Adipocyte (in vitro differentiated cells): ENCODE results near the gene DYNLL2.
"Not testable (repeated sequence)": the region's sequence is repeated elsewhere in the genome, so short reads cannot be mapped to it uniquely, and the experiment has no call there.

Source experiments
- DNase-seq: peaks from one replicate; pipeline ENCODE4 v3.0.0-alpha.2; 2015; ENCODE audit warnings: low read depth
- H3K27me3 ChIP-seq: replicated peaks from 2 replicates; pipeline ENCODE4 v1.7.0; 2013; ENCODE audit warnings: mild to moderate bottlenecking, low read length, moderate library complexity; ENCODE audit not compliant: control insufficient read depth, insufficient read depth
- H3K36me3 ChIP-seq: 2 replicates; pipeline ENCODE4 v1.7.0; 2013; ENCODE audit warnings: low read length, mild to moderate bottlenecking, moderate library complexity; ENCODE audit not compliant: control insufficient read depth, insufficient read depth, severe bottlenecking
- H3K4me1 ChIP-seq: 2 replicates; pipeline ENCODE4 v1.7.0; 2013; ENCODE audit warnings: mild to moderate bottlenecking, low read length, moderate library complexity; ENCODE audit not compliant: control insufficient read depth, insufficient read depth
- H3K4me3 ChIP-seq: 2 replicates; pipeline ENCODE4 v1.7.0; 2013; ENCODE audit warnings: mild to moderate bottlenecking, low read length, moderate library complexity
- H3K9ac ChIP-seq: 2 replicates; pipeline ENCODE4 v1.7.0; 2013; ENCODE audit warnings: mild to moderate bottlenecking, low read length, moderate library complexity
- H3K9me3 ChIP-seq: 2 replicates; pipeline ENCODE4 v1.7.0; 2013; ENCODE audit warnings: mild to moderate bottlenecking, low read length, moderate library complexity; ENCODE audit not compliant: control insufficient read depth

DYNLL2 gene

GRCh38 chr17:58091024-58091567, 7.9 kb downstream of the DYNLL2 start:
- Histone ChIP-seq H3K4me1 (peaks cover 8% of the 10 kb centered on the region), H3K9ac (no peak overlapping the region), H3K9me3 (no peaks in the 10 kb centered on the region), H3K27me3 (no peaks in the 10 kb centered on the region), H3K36me3 (peaks cover 82% of the 10 kb centered on the region), H3K4me3 (no peak overlapping the region)
- DNase-seq, result no peak

GRCh38 chr17:58092101-58092796, 9.0 kb downstream of the DYNLL2 start:
- H3K36me3 ChIP-seq, result peaks cover 70% of the 10 kb centered on the region
- DNase-seq, result no peak

GRCh38 chr17:58092797-58093385, 9.7 kb downstream of the DYNLL2 start:
- Histone ChIP-seq H3K36me3 (peaks cover 64% of the 10 kb centered on the region), H3K4me3 (no peak overlapping the region)
- no peak for DNase-seq

More at GRCh38 chr17:58092101-58092796, 9.0 kb downstream of the DYNLL2 start:
- Histone ChIP-seq H3K4me1 (no peaks in the 10 kb centered on the region), H3K27me3 (no peaks in the 10 kb centered on the region), H3K9me3 (no peaks in the 10 kb centered on the region), H3K4me3 (no peak overlapping the region), H3K9ac (no peak overlapping the region)

GRCh38 chr17:58094118-58094517, 10.9 kb downstream of the DYNLL2 start:
- no peak for DNase-seq
- H3K4me3 ChIP-seq, result no peak overlapping the region
- peaks cover 52% of the 10 kb centered on the region for H3K36me3 ChIP-seq
- H3K9me3 ChIP-seq, result no peaks in the 10 kb centered on the region
- no peaks in the 10 kb centered on the region for H3K4me1 ChIP-seq
- no peaks in the 10 kb centered on the region for H3K27me3 ChIP-seq
- H3K9ac ChIP-seq, result no peak overlapping the region

More at GRCh38 chr17:58092797-58093385, 9.7 kb downstream of the DYNLL2 start:
- Histone ChIP-seq H3K9me3 (no peaks in the 10 kb centered on the region), H3K27me3 (no peaks in the 10 kb centered on the region), H3K9ac (no peak overlapping the region), H3K4me1 (no peaks in the 10 kb centered on the region)

GRCh38 chr17:58096892-58097291, 13.7 kb downstream of the DYNLL2 start:
- H3K36me3 ChIP-seq, result peaks cover 26% of the 10 kb centered on the region
- H3K27me3 ChIP-seq, result no peaks in the 10 kb centered on the region
- H3K4me1 ChIP-seq, result no peaks in the 10 kb centered on the region
- H3K9me3 ChIP-seq, result no peaks in the 10 kb centered on the region
- H3K4me3 ChIP-seq, result no peak overlapping the region
- DNase-seq, result no peak
- H3K9ac ChIP-seq, result no peak overlapping the region

- H3K9me3 ChIP-seq, result no peaks in the 10 kb centered on the region
- H3K4me3 ChIP-seq, result no peak overlapping the region
- DNase-seq, result no peak
- no peaks in the 10 kb centered on the region for H3K4me1 ChIP-seq
- peaks cover 19% of the 10 kb centered on the region for H3K36me3 ChIP-seq
- no peak overlapping the region for H3K9ac ChIP-seq
- no peaks in the 10 kb centered on the region for H3K27me3 ChIP-seq
Measured at GRCh38 chr17:58097384-58098088, 14.3 kb downstream of the DYNLL2 start.

GRCh38 chr17:58100506-58100905, 17.3 kb downstream of the DYNLL2 start:
- no peaks in the 10 kb centered on the region for H3K36me3 ChIP-seq
- no peaks in the 10 kb centered on the region for H3K27me3 ChIP-seq
- H3K9me3 ChIP-seq, result no peaks in the 10 kb centered on the region
- no peaks in the 10 kb centered on the region for H3K4me1 ChIP-seq
- H3K4me3 ChIP-seq, result no peak overlapping the region
- no peak overlapping the region for H3K9ac ChIP-seq
- no peak for DNase-seq

- H3K4me1 ChIP-seq, H3K9me3 ChIP-seq, H3K36me3 ChIP-seq, H3K9ac ChIP-seq, H3K4me3 ChIP-seq, H3K27me3 ChIP-seq, DNase-seq: not testable (repeated sequence)
Measured at GRCh38 chr17:58101898-58102297, 18.7 kb downstream of the DYNLL2 start.

GRCh38 chr17:58105093-58105492, 21.9 kb downstream of the DYNLL2 start:
- H3K9ac ChIP-seq, result no peak overlapping the region
- H3K36me3 ChIP-seq, result no peaks in the 10 kb centered on the region
- no peak for DNase-seq
- H3K4me1 ChIP-seq, result no peaks in the 10 kb centered on the region
- H3K4me3 ChIP-seq, result no peak overlapping the region
- no peaks in the 10 kb centered on the region for H3K27me3 ChIP-seq
- peaks cover 5% of the 10 kb centered on the region for H3K9me3 ChIP-seq

GRCh38 chr17:58107306-58107705, 24.1 kb downstream of the DYNLL2 start:
- peaks cover 5% of the 10 kb centered on the region for H3K9me3 ChIP-seq
- H3K27me3 ChIP-seq, result no peaks in the 10 kb centered on the region
- H3K9ac ChIP-seq, result no peak overlapping the region
- no peak for DNase-seq
- H3K4me3 ChIP-seq, result no peak overlapping the region
- no peaks in the 10 kb centered on the region for H3K36me3 ChIP-seq
- no peaks in the 10 kb centered on the region for H3K4me1 ChIP-seq

GRCh38 chr17:58109197-58109596, 26.0 kb downstream of the DYNLL2 start:
- Histone ChIP-seq H3K4me3 (no peak overlapping the region), H3K4me1 (no peaks in the 10 kb centered on the region), H3K27me3 (peaks cover 8% of the 10 kb centered on the region), H3K9me3 (peaks cover 5% of the 10 kb centered on the region), H3K36me3 (no peaks in the 10 kb centered on the region), H3K9ac (no peak overlapping the region)
- no peak for DNase-seq
